Measurements from ENCODE around the gene EME2.

The EME2 gene

DNA sequence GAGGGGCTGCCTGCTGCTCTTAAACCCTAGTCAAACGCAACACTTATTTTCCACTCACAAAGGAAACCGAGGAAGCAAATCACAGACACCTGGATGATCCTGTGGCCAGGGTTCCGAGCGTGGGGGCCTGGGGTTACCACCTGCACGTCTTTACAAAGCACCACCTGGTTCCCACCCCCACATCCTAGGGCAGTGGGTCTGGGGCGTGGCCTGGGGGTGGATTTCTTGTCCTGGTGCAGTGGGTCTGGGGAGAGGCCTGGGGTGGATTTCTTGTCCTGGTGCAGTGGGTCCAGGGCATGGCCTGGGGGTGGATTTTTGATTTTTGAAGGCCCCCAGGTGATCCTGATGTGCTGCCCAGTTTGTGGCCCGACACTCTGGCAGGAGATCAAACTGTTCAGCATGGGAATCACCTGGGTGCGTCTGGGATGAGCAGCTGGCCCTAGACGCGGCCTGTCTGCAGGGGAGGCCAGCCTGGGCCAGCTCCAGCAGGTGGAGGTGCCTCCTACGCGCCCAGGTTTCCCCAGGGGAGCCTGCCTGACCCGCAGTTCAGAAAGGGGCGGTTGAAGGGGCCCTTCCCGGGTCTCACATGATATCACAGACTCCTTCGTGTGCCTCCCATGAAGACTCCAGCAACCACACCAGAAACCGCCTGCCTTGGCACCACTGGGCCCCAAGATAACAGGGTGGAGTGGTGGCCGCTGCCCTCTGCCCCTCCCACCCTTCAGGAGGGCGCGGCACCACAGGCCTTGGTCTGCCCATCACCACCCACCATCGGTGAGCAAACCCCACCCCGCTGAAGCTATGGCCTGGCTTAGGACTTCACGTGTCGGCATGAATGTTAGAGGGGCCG is 47.7 kb downstream of the EME2 start:
- DNase-seq, result no peak

DNA sequence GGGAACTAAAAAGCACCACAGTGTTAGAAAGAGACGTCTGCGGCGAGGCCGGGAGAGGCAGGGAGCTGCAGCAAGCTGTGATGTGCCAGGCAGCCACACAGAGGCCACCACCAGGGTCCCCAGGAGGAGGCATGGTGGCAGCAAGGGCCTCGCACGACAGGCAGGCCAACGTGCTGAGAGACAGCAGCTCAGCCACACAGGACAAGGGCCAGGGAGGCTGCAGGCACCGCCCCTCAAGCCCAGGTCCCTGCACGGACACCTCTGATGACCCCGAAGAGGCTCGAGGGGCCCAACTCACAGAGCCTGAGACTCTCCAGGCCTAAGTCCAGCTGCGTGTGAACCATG is 48.3 kb downstream of the EME2 start:
- no peak for DNase-seq

DNA sequence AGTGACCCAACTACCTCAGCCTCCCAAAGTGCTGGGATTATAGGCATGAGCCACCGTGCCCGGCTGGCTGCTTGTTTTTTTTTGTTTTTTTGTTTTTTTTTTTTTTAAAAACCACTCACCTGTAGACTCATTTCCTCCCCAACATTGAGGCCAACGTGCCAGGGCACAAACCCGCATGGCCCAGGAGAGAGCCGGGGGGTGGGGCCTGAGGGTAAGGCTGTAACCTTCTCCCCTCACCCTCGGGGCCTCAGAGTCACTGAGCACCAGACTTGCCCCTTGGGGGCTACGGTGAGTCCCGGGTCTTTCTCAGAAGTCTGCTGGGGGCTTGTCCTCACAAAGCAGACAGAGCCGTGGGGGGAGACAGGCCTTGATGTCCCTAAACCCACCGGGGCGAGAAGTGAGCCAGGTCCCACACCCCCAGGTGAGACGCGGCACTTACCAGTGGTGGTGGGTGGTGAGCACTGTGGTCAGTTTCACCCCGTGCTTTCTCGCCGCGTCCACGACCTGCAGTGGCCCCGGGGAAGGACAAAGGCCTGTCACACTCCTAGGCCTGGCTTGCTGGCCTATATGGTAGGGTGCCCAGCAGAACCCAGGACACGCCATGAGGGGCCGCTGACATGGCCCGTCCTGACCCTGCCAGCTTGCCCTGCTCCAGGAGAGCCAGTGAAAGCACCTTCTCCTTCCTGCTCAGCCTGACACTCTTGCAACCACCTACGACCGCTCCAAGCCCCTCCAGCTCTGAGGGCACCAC is 49.4 kb downstream of the EME2 start:
- DNase-seq, result no peak

DNA sequence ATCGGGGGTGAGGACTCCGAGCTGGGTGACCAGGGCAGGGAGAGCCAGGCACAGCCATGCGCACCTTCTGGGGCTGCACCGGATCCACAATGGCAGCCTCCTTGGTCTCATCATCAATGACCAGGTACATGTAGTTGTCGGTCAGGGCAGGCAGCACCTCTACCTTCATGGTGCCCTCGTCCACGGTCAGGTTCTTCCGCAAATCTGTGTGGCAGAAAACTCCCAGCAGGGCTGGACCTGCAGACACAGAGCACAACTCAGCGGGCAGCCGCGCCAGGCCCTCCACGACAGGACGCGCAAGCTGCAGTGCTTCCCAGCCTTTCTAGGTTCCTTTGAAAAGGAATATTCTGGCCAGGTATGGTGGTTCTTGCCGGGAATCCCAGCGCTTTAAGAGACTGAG is 50.2 kb downstream of the EME2 start:
- no peak for DNase-seq

DNA sequence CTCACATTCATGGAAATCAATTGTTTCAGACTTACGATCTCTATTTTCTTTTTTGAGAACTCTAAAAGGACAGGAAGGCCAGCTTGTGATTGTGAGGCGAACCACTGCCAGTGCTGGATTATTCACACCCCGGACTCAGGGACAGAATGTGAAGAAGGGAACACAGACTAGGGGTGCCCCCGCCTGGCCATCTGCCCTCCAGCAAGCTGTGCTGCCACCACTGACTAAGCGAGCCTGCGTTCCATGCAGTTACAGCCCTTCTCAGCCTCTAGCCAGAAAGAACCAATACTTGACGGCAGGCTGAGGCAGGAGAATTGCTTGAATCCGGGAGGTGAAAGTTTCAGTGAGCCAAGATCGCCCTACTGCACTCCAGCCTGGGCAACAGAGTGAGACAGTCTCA is 51.2 kb downstream of the EME2 start:
- DNase-seq, result peak in 1 of 2 donors; percentile 11

DNA sequence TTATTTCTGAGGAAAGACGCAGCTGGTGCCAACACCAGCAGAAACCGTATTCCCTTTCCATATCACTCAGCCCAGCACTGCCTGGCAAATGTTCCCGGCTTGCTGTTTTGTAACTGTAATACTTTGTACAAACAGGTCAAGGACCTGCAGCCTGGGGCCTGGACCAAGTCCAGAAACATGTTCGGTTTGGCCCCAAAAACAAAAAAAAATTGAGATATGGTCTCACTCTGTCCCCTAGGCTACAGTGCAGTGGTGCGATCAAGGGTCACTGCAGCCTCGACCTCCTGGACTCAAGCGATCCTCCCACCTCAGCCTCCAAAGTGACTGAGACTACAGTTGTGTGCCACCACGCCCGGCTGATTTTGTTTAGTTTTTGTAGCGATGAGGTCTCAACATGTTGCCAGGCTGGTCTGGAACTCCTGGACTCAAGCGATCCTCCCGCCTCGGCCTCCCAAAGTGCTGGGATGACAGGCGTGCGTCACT is 52.8 kb downstream of the EME2 start:
- no peak for DNase-seq

Measured in inflammatory macrophage (primary cell).